ENCODE measurements around the gene CDR2L.

DNA sequence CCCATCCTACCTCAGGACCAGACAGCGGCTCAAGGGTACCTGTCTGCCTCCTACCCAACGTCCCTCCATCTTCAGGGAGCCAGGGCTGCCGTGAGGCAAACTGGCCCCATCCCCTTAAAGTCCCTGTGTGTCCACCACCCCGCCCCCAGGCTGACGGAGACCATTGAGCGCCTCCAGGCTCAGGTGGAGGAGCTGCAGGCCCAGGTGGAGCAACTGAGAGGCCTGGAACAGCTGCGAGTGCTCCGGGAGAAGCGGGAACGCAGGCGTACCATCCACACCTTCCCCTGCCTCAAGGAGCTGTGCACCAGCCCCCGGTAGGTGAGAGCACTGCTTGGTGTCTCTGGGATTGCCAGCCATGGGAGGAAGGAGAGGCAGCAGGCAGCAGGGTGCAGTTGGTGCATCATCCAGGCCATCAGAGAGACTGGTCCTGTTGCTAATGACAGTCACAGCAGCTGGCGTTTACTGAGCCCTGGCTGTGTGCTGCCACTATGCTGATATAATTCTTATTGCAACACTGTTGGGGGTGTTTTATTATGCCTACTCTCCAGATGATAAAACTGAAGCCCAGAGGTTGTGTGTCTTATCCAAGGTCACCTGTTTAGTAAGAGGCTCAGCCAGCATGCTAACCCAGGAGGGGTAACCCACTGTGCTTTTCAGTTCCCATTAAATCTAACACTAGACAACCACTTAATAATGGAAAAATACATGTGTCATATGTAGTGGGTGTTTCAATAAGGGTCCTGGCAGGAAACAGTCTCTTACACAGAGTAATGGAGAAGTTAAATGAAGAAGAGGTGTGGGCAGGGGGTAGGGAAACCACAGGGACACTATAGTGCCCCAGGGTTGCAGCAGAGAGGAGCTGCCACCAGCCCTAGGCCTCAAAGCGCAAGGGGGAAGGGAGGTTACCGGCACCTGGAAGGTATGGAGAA lies 14.7 kb downstream of the CDR2L start:
- TF ChIP-seq EP300 (IDR thresholded peaks at IDR 0.05) = no peak
- TF ChIP-seq, protein P1, sequence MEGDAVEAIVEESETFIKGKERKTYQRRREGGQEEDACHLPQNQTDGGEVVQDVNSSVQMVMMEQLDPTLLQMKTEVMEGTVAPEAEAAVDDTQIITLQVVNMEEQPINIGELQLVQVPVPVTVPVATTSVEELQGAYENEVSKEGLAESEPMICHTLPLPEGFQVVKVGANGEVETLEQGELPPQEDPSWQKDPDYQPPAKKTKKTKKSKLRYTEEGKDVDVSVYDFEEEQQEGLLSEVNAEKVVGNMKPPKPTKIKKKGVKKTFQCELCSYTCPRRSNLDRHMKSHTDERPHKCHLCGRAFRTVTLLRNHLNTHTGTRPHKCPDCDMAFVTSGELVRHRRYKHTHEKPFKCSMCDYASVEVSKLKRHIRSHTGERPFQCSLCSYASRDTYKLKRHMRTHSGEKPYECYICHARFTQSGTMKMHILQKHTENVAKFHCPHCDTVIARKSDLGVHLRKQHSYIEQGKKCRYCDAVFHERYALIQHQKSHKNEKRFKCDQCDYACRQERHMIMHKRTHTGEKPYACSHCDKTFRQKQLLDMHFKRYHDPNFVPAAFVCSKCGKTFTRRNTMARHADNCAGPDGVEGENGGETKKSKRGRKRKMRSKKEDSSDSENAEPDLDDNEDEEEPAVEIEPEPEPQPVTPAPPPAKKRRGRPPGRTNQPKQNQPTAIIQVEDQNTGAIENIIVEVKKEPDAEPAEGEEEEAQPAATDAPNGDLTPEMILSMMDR (IDR thresholded peaks at IDR 0.05) = no peak
- no peak for TF ChIP-seq POLR2AphosphoS5 (IDR thresholded peaks at IDR 0.05)
